Natural killer cell (primary cell): ENCODE results near the gene EHD3. TPM values are rescaled to one million over a fixed set of nuclear protein-coding genes. Genes with fewer than 3 reads are reported as not detected.

Experiments used
- ATAC-seq, 3 donors: fragments of 150-1000 bp in 2 of 3; fragments of 200-7000 bp in 1 of 3; cut with Tn5 transposase; 1 replicate in 1 of 3; 2 replicates in 2 of 3; pipeline ENCODE4 v1.10.0; 2021; ENCODE audit warnings: mild to moderate bottlenecking in 2 of 3, moderate library complexity in 2 of 3
- DNase-seq, 2 donors: peaks; one replicate each; pipeline versions ENCODE4 v3.0.0 to v3.0.0-alpha.2; 2013 to 2021; ENCODE audit warnings: mixed read lengths in 1 of 2
- H3K27ac ChIP-seq: one replicate; pipeline ENCODE4 v1.5.1; 2013; ENCODE audit warnings: mild to moderate bottlenecking, low read length
- H3K27me3 ChIP-seq: one replicate; pipeline ENCODE4 v1.6.1; 2013; ENCODE audit warnings: low read length; ENCODE audit not compliant: control insufficient read depth, insufficient read depth
- H3K36me3 ChIP-seq: one replicate; pipeline ENCODE4 v1.6.1; 2013; ENCODE audit warnings: low read length; ENCODE audit not compliant: control insufficient read depth, insufficient read depth
- H3K4me1 ChIP-seq: one replicate; pipeline ENCODE4 v1.6.1; 2013; ENCODE audit warnings: low read length; ENCODE audit not compliant: control insufficient read depth, insufficient read depth
- H3K4me3 ChIP-seq: one replicate; pipeline ENCODE4 v1.5.1; 2013; ENCODE audit warnings: low read length
- H3K9me3 ChIP-seq: one replicate; pipeline ENCODE4 v1.6.1; 2013; ENCODE audit warnings: low read length; ENCODE audit not compliant: control insufficient read depth, insufficient read depth
- H3K27ac Mint-ChIP-seq, 2 donors: one replicate each; pipeline ENCODE4 v1.8.0; 2022; ENCODE audit warnings: mild to moderate bottlenecking in 2 of 2, mixed read lengths in 2 of 2, moderate library complexity in 1 of 2
- H3K27me3 Mint-ChIP-seq, 2 donors: one replicate each; pipeline ENCODE4 v1.8.0; 2022; ENCODE audit warnings: low read depth in 2 of 2, mixed read lengths in 2 of 2
- H3K36me3 Mint-ChIP-seq: one replicate; pipeline ENCODE4 v1.8.0; 2022; ENCODE audit warnings: mixed read lengths
- H3K4me1 Mint-ChIP-seq, 2 donors: one replicate each; pipeline ENCODE4 v1.8.0; 2022; ENCODE audit warnings: mixed read lengths in 2 of 2
- H3K4me3 Mint-ChIP-seq: one replicate; pipeline ENCODE4 v1.8.0; 2022; ENCODE audit warnings: mild to moderate bottlenecking, moderate library complexity, mixed read lengths
- H3K9me3 Mint-ChIP-seq, 2 donors: one replicate each; pipeline ENCODE4 v1.8.0; 2022; ENCODE audit warnings: mixed read lengths in 2 of 2
- WGBS: methylation state at CpG from one replicate; pipeline ENCODE4 v1.1.7; 2013; ENCODE audit warnings: missing lambda C conversion rate; ENCODE audit not compliant: insufficient coverage; 5-methylcytosine and 5-hydroxymethylcytosine counted together
- intact Hi-C: fragments of 100-400 bp; cut with micrococcal nuclease; formaldehyde crosslinking; loops from one replicate; pipeline ENCODE4 v1.14.2; 2022
- total RNA-seq, 4 donors: library from RNA; stranded (reverse); fragments of 120-200 nt in 1 of 4; gene quantifications; one replicate each; pipeline versions ENCODE4 v1.2.3 to v1.2.4, GENCODE V29; 2013 to 2022
- TF ChIP-seq, protein P1 (sequence below): fragments of 200-600 bp; IDR thresholded peaks from one replicate; pipeline ENCODE4 v1.8.0; 2022; ENCODE audit warnings: antibody characterized with exemption

Gene EHD3
- total RNA-seq, 3 donors from 2014 or later (not counting 1 experiment from before 2014, with no cell fraction given): 5.6 to 7.8 (median 7.2) TPM

DNA sequence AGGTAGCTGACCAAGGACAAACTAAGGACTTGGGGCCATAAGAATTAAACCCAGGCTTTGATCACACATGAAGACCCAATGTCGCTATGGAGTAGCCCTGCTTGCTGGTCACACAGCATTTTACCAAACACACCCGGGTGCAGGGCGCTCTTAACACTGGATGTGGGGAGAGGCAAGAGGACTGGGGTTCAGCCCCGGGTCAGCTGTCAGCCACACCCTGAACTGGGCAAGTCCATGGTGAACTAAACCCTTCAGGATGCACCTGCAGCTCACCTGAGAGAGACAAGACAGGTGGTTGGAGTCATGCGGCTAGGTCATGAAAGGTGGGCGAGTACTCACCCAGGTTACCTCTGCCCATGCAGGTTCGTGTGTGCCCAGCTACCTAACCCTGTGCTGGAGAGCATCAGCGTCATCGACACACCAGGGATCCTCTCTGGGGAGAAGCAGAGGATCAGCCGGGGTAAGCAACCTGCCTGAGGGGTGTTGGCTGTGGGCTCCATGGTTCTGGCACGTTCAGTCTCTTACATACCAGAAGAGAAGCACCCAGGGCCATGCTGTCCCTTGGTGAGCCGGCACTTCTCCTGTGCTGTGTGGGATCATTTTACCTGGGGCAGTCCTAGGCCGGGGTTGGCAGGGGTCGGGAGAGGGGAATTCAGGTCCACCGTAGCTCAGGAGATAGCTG, 15.2 kb downstream of the EHD3 start:
- Mint-ChIP-seq H3K4me3 (no peak overlapping the region), H3K4me1 (no peaks in the 10 kb centered on the region), H3K27me3 (no peaks in the 10 kb centered on the region), H3K36me3 (no peaks in the 10 kb centered on the region), H3K9me3 (no peaks in the 10 kb centered on the region), H3K27ac (no peak overlapping the region)
- H3K4me3 ChIP-seq: no peak overlapping the region
- no peaks in the 10 kb centered on the region for H3K27me3 ChIP-seq
- 94% methylated on average over 15 of the region's 15 CpGs for WGBS
- no peaks in the 10 kb centered on the region for H3K36me3 ChIP-seq
- H3K27ac ChIP-seq: no peak overlapping the region
- TF ChIP-seq, protein P1, sequence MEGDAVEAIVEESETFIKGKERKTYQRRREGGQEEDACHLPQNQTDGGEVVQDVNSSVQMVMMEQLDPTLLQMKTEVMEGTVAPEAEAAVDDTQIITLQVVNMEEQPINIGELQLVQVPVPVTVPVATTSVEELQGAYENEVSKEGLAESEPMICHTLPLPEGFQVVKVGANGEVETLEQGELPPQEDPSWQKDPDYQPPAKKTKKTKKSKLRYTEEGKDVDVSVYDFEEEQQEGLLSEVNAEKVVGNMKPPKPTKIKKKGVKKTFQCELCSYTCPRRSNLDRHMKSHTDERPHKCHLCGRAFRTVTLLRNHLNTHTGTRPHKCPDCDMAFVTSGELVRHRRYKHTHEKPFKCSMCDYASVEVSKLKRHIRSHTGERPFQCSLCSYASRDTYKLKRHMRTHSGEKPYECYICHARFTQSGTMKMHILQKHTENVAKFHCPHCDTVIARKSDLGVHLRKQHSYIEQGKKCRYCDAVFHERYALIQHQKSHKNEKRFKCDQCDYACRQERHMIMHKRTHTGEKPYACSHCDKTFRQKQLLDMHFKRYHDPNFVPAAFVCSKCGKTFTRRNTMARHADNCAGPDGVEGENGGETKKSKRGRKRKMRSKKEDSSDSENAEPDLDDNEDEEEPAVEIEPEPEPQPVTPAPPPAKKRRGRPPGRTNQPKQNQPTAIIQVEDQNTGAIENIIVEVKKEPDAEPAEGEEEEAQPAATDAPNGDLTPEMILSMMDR: no peak
- DNase-seq (no peak), ATAC-seq (no peak)
- no peaks in the 10 kb centered on the region for H3K9me3 ChIP-seq
- H3K4me1 ChIP-seq: peaks cover 12% of the 10 kb centered on the region
- intact Hi-C loops: no loop called here

GRCh38 chr2:31251018-31251417, 17.1 kb downstream of the EHD3 start:
- no peaks in the 10 kb centered on the region for H3K9me3 Mint-ChIP-seq
- TF ChIP-seq, protein P1: no peak
- H3K27ac Mint-ChIP-seq: no peak overlapping the region
- no peak overlapping the region for H3K4me3 Mint-ChIP-seq
- WGBS: 62% methylated on average over 3 of the region's 3 CpGs
- Histone ChIP-seq H3K4me3 (no peak overlapping the region), H3K27ac (no peak overlapping the region), H3K9me3 (no peaks in the 10 kb centered on the region), H3K4me1 (peaks cover 12% of the 10 kb centered on the region), H3K27me3 (no peaks in the 10 kb centered on the region), H3K36me3 (no peaks in the 10 kb centered on the region)
- intact Hi-C loops: no loop called here
- no peaks in the 10 kb centered on the region for H3K4me1 Mint-ChIP-seq
- DNase-seq (no peak), ATAC-seq (no peak)
- no peaks in the 10 kb centered on the region for H3K36me3 Mint-ChIP-seq
- H3K27me3 Mint-ChIP-seq: no peaks in the 10 kb centered on the region

GRCh38 chr2:31251851-31252250, 17.9 kb downstream of the EHD3 start:
- TF ChIP-seq, protein P1: no peak
- no peak overlapping the region for H3K27ac ChIP-seq
- intact Hi-C loops: no loop called here
- no peaks in the 10 kb centered on the region for H3K9me3 ChIP-seq
- H3K4me3 Mint-ChIP-seq: no peak overlapping the region
- H3K36me3 Mint-ChIP-seq: no peaks in the 10 kb centered on the region
- H3K4me3 ChIP-seq: no peak overlapping the region
- H3K4me1 ChIP-seq: peaks cover 12% of the 10 kb centered on the region
- H3K27me3 Mint-ChIP-seq: no peaks in the 10 kb centered on the region
- 76% methylated on average over 6 of the region's 6 CpGs for WGBS
- no peaks in the 10 kb centered on the region for H3K4me1 Mint-ChIP-seq
- no peaks in the 10 kb centered on the region for H3K9me3 Mint-ChIP-seq
- DNase-seq: no peak
- H3K27ac Mint-ChIP-seq: no peak overlapping the region
- no peaks in the 10 kb centered on the region for H3K36me3 ChIP-seq
- H3K27me3 ChIP-seq: no peaks in the 10 kb centered on the region
- ATAC-seq: no peak
